DND-41 (cell line): ENCODE measurements around the gene SLC6A16.

Source experiments
- ATAC-seq: fragments of 200-7000 bp; cut with Tn5 transposase; 3 replicates; pipeline ENCODE4 v1.9.1; 2021; ENCODE audit warnings: low read depth; ENCODE audit not compliant: insufficient read depth
- DNase-seq: peaks from one replicate; pipeline ENCODE4 v3.0.0-alpha.2; 2020
- H2AFZ ChIP-seq: 2 replicates; pipeline ENCODE4 v1.6.0; 2012; ENCODE audit warnings: low read depth, low read length
- H3K27ac ChIP-seq: 2 replicates; pipeline ENCODE4 v1.5.1; 2012; ENCODE audit warnings: low read length, inconsistent platforms
- H3K27me3 ChIP-seq: fragments of 200-600 bp; sonication (generic); 2 replicates; pipeline ENCODE4 v1.6.0; 2012; ENCODE audit warnings: low read length, mild to moderate bottlenecking, inconsistent platforms; ENCODE audit not compliant: insufficient read depth, poor library complexity
- H3K36me3 ChIP-seq: 2 replicates; pipeline ENCODE4 v1.5.1; 2012; ENCODE audit warnings: low read length, inconsistent platforms; ENCODE audit not compliant: insufficient read depth
- H3K4me1 ChIP-seq: 2 replicates; pipeline ENCODE4 v1.5.1; 2012; ENCODE audit warnings: mild to moderate bottlenecking, low read length; ENCODE audit not compliant: insufficient read depth
- H3K4me2 ChIP-seq: 2 replicates; pipeline ENCODE4 v1.6.0; 2012; ENCODE audit warnings: mild to moderate bottlenecking, moderate library complexity, low read length, inconsistent platforms; ENCODE audit not compliant: insufficient read depth
- H3K4me3 ChIP-seq, 2 experiments: fragments of 200-600 bp in 1 of 2; shearing (Covaris generic) in 1 of 2; 2 replicates each; pipeline ENCODE4 v1.5.1; 2012 to 2016; ENCODE audit warnings: inconsistent platforms in 2 of 2, low read length in 2 of 2, mild to moderate bottlenecking in 2 of 2, low read depth in 1 of 2, moderate library complexity in 1 of 2
- H3K79me2 ChIP-seq: 2 replicates; pipeline ENCODE4 v1.6.0; 2012; ENCODE audit warnings: low read length, inconsistent platforms; ENCODE audit not compliant: insufficient read depth
- H3K9ac ChIP-seq: 2 replicates; pipeline ENCODE4 v1.6.0; 2012; ENCODE audit warnings: low read depth, mild to moderate bottlenecking, inconsistent platforms, low read length, moderate library complexity
- H3K9me3 ChIP-seq: 2 replicates; pipeline ENCODE4 v1.5.1; 2012; ENCODE audit warnings: low read length, moderate library complexity, mild to moderate bottlenecking, inconsistent platforms; ENCODE audit not compliant: insufficient read depth, severe bottlenecking
- H4K20me1 ChIP-seq: 2 replicates; pipeline ENCODE4 v1.6.0; 2012; ENCODE audit warnings: low read length; ENCODE audit not compliant: insufficient read depth
- CTCF ChIP-seq: IDR thresholded peaks from 2 replicates; pipeline ENCODE4 v1.5.1; 2012; ENCODE audit warnings: borderline replicate concordance, low read length, moderate library complexity, mild to moderate bottlenecking; ENCODE audit not compliant: poor library complexity, severe bottlenecking; ENCODE audit errors: extremely low read depth
- EZH2 ChIP-seq: IDR thresholded peaks from 3 replicates; pipeline ENCODE4 v1.6.1; 2012; ENCODE audit warnings: borderline replicate concordance, low read depth, mild to moderate bottlenecking, moderate library complexity, low read length, inconsistent platforms; ENCODE audit not compliant: severe bottlenecking

The SLC6A16 gene

GRCh38 chr19:49366110-49366509, 41.1 kb upstream of the SLC6A16 start:
- H3K4me3 ChIP-seq: no peak overlapping the region
- no peaks in the 10 kb centered on the region for H4K20me1 ChIP-seq
- no peaks in the 10 kb centered on the region for H3K4me1 ChIP-seq
- no peak for DNase-seq
- no peak overlapping the region for H3K4me2 ChIP-seq
- H2AFZ ChIP-seq: no peak overlapping the region
- ATAC-seq: no peak
- no peak overlapping the region for H3K9ac ChIP-seq
- no peaks in the 10 kb centered on the region for H3K36me3 ChIP-seq
- H3K9me3 ChIP-seq: peaks cover 12% of the 10 kb centered on the region
- no peaks in the 10 kb centered on the region for H3K27me3 ChIP-seq
- TF ChIP-seq CTCF (no peak), EZH2 (no peak)
- H3K27ac ChIP-seq: no peak overlapping the region
- H3K79me2 ChIP-seq: no peaks in the 10 kb centered on the region

GRCh38 chr19:49364083-49364737, 39.2 kb upstream of the SLC6A16 start:
- H3K79me2 ChIP-seq: no peaks in the 10 kb centered on the region
- ATAC-seq (no peak), DNase-seq (no peak)
- H3K9me3 ChIP-seq: peaks cover 5% of the 10 kb centered on the region
- H3K4me3 ChIP-seq: no peak overlapping the region
- no peak overlapping the region for H2AFZ ChIP-seq
- H3K4me2 ChIP-seq: no peak overlapping the region
- no peak for TF ChIP-seq EZH2
- no peak for TF ChIP-seq CTCF
- H3K4me1 ChIP-seq: no peaks in the 10 kb centered on the region
- no peak overlapping the region for H3K9ac ChIP-seq
- H3K27me3 ChIP-seq: no peaks in the 10 kb centered on the region
- H4K20me1 ChIP-seq: no peaks in the 10 kb centered on the region
- H3K36me3 ChIP-seq: no peaks in the 10 kb centered on the region
- no peak overlapping the region for H3K27ac ChIP-seq

- ATAC-seq (0 out of 3 replicates have a peak, but pooled peaks have one; percentile 24), DNase-seq (peak; percentile 39)
- H3K9me3 ChIP-seq: no peaks in the 10 kb centered on the region
- H3K4me3 ChIP-seq: no peak within 1 kb of the TSS
- no peaks in the 10 kb centered on the region for H4K20me1 ChIP-seq
- TF ChIP-seq EZH2 (no peak), CTCF (no peak)
- no peaks in the 10 kb centered on the region for H3K36me3 ChIP-seq
- H3K27ac ChIP-seq: no peak within 1 kb of the TSS
- no peak within 1 kb of the TSS for H3K9ac ChIP-seq
- no peaks in the 10 kb centered on the region for H3K79me2 ChIP-seq
- no peaks in the 10 kb centered on the region for H3K4me1 ChIP-seq
- no peak within 1 kb of the TSS for H3K4me2 ChIP-seq
- no peaks in the 10 kb centered on the region for H3K27me3 ChIP-seq
- no peak within 1 kb of the TSS for H2AFZ ChIP-seq
These were observed 38.5 kb upstream of the SLC6A16 start, which contains the start of gene DKKL1 for GRCh38 chr19:49363268-49364082. Gene DKKL1 (plus strand): TSS chr19:49363877. CDS start chr19:49363999, 122 bp downstream.
